T-helper 1 cell treated with Interleukin-12 subunit alpha and Interleukin-12 subunit beta and Interleukin-4 antibody, amounts not matched to agents 30 ng/mL and 1 ng/mL, for 36 hours (primary cell): ENCODE data around the gene SERTAD4. TPM values are rescaled to one million over a fixed set of nuclear protein-coding genes. Genes with fewer than 3 reads are reported as not detected.

Experiments
- total RNA-seq: library from RNA; stranded (reverse); gene quantifications from 2 replicates; pipeline ENCODE4 v1.2.3, GENCODE V29; 2022

The SERTAD4 gene
- total RNA-seq, 1 donor from 2014 or later: not detected

Other genes with a start within 250 kb of the SERTAD4 start
- 0.98 and 1.1 TPM in 2 replicates for gene HHAT, start 96.1 kb downstream of the SERTAD4 start, total RNA-seq